ENCODE measurements around the gene ZNF497. TPM values are rescaled to one million over a fixed set of nuclear protein-coding genes. Genes with fewer than 3 reads are reported as not detected.

ZNF497 gene
- total RNA-seq, 1 experiment from 2014 or later = 1.1 TPM

DNA sequence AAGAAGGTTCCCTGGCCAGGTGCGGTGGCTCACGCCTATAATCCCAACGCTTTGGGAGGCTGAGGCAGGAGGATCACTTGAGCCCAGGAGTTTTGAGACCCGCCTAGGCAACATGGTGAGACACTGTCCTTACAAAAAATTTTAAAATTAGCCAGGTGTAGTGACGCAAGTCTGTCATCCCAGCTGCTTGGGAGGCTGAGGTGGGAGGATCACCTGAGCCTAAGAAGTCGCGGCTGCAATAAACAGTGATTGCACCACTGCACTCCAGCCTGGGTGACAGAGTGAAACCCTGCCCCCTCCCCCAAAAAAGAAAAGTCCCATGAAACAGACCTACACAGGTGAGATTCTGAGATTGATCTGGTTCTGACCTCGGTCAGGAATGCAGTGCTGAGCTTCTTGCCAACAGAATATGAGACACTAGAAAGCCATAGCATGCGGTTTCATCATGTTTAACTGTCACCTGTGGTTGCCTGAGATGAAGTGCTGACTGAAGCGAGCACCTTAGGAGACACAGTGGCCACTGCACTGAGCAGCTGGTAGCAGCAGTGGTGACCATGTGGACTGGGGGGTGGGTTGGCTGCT, 7.2 kb downstream of the ZNF497 start:
- Histone ChIP-seq H3K9ac (ENCODE audit: low read length) (no peak overlapping the region), H3K4me2 (ENCODE audit: low read depth, low read length, poor library complexity, severe bottlenecking) (no peak overlapping the region), H3K27ac (ENCODE audit: low read length) (no peak overlapping the region), H3K4me3 (ENCODE audit: low read length) (no peak overlapping the region), H3K36me3 (ENCODE audit: insufficient read depth, low read length) (no peaks in the 10 kb centered on the region), H4K20me1 (ENCODE audit: insufficient read depth, low read depth, low read length) (no peaks in the 10 kb centered on the region), H3K4me1 (ENCODE audit: low read length) (no peaks in the 10 kb centered on the region), H3K79me2 (ENCODE audit: low read length) (0 out of 2 replicates have a peak, but pooled peaks cover 5% of the 10 kb centered on the region), H3K9me3 (ENCODE audit: low read length) (no peaks in the 10 kb centered on the region), H3K9me2 (replicated peaks; ENCODE audit: insufficient read depth, low read length) (no peaks in the 10 kb centered on the region), H3K27me3 (ENCODE audit: low read length) (no peaks in the 10 kb centered on the region), H2AFZ (ENCODE audit: low read length) (no peak overlapping the region)
- DNase-seq = no peak

DNA sequence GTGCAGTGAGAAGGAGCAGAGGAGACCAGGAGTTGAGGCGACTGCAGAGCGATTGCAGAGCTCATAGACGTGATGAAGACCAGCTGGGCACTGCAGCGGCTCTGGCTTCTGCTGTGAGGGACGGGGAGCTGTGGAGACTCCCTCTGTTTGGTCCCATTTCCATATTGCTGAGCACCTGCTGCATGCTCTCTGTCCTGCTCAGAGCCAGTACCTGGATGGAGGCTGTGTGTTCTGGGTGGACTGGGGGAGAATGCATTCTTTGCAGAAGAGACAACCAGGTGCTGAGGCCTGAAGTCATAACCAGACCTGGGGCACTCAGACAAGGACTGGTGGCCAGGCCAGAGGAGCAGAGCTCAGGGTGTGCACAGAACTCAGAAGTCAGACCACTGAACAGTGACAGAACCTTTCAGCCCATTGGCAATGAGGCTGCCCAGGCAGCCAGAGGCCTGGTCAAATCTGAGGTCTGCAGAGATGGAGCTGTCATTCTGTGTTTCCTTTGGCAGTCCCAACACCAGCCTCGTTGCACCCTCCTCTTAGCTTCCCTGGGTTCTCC, 8.0 kb downstream of the ZNF497 start:
- H3K27ac ChIP-seq (ENCODE audit: low read length) = no peak overlapping the region
- no peak overlapping the region for H3K4me2 ChIP-seq (ENCODE audit: low read depth, low read length, poor library complexity, severe bottlenecking)
- H4K20me1 ChIP-seq (ENCODE audit: insufficient read depth, low read depth, low read length) = no peaks in the 10 kb centered on the region
- peaks cover 8% of the 10 kb centered on the region for H3K79me2 ChIP-seq (ENCODE audit: low read length)
- H3K27me3 ChIP-seq (ENCODE audit: low read length) = no peaks in the 10 kb centered on the region
- no peaks in the 10 kb centered on the region for H3K4me1 ChIP-seq (ENCODE audit: low read length)
- H3K36me3 ChIP-seq (ENCODE audit: insufficient read depth, low read length) = no peaks in the 10 kb centered on the region
- no peak overlapping the region for H2AFZ ChIP-seq (ENCODE audit: low read length)
- no peak for DNase-seq
- no peaks in the 10 kb centered on the region for H3K9me3 ChIP-seq (ENCODE audit: low read length)
- H3K9ac ChIP-seq (ENCODE audit: low read length) = no peak overlapping the region
- H3K4me3 ChIP-seq (ENCODE audit: low read length) = no peak overlapping the region
- H3K9me2 ChIP-seq (replicated peaks; ENCODE audit: insufficient read depth, low read length) = no peaks in the 10 kb centered on the region

DNA sequence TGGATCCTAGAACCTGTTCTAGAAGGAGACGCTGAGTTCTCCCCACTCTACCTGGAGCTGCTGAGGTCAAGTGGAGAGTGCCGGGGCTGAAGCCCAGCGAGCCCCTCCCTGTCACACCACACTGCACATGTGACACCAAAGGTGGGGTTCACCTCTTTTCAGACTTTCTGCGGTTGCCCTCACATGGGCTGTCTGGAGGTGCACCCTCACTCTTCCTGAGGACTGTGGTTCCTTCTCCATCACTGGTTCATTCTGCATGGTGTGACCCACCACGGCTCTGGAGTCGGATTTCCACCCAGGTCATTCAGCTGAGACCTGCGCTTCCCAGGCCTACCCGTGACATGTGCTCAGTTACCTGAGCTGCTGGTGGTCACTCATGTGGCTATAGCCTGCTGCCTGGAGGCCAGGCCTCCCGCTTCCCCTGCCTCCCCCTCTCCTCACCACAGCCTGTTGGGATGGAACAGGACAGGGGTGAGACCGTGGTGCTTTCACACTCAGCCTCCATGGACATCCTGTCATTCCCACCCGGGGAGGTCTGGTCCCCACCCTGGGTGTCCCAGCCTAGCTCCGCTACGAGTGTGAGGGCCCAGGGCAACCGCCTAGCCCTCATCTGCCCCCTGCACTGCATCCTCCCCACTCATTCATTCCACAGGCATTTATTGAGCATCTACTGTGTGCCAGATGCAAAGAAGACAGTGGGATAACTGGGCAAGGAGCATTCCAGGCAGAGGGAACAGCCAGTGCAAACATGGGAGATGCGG, 8.7 kb downstream of the ZNF497 start:
- no peak overlapping the region for H3K9ac ChIP-seq (ENCODE audit: low read length)
- peaks cover 15% of the 10 kb centered on the region for H3K79me2 ChIP-seq (ENCODE audit: low read length)
- H3K4me2 ChIP-seq (ENCODE audit: low read depth, low read length, poor library complexity, severe bottlenecking) = no peak overlapping the region
- no peaks in the 10 kb centered on the region for H3K36me3 ChIP-seq (ENCODE audit: insufficient read depth, low read length)
- H3K27ac ChIP-seq (ENCODE audit: low read length) = no peak overlapping the region
- no peaks in the 10 kb centered on the region for H3K9me2 ChIP-seq (replicated peaks; ENCODE audit: insufficient read depth, low read length)
- no peaks in the 10 kb centered on the region for H4K20me1 ChIP-seq (ENCODE audit: insufficient read depth, low read depth, low read length)
- peaks cover 5% of the 10 kb centered on the region; the same call in 1 of the 2 replicates for H3K4me1 ChIP-seq (ENCODE audit: low read length)
- no peak overlapping the region for H2AFZ ChIP-seq (ENCODE audit: low read length)
- DNase-seq = no peak
- H3K4me3 ChIP-seq (ENCODE audit: low read length) = no peak overlapping the region
- no peaks in the 10 kb centered on the region for H3K27me3 ChIP-seq (ENCODE audit: low read length)
- H3K9me3 ChIP-seq (ENCODE audit: low read length) = no peaks in the 10 kb centered on the region

DNA sequence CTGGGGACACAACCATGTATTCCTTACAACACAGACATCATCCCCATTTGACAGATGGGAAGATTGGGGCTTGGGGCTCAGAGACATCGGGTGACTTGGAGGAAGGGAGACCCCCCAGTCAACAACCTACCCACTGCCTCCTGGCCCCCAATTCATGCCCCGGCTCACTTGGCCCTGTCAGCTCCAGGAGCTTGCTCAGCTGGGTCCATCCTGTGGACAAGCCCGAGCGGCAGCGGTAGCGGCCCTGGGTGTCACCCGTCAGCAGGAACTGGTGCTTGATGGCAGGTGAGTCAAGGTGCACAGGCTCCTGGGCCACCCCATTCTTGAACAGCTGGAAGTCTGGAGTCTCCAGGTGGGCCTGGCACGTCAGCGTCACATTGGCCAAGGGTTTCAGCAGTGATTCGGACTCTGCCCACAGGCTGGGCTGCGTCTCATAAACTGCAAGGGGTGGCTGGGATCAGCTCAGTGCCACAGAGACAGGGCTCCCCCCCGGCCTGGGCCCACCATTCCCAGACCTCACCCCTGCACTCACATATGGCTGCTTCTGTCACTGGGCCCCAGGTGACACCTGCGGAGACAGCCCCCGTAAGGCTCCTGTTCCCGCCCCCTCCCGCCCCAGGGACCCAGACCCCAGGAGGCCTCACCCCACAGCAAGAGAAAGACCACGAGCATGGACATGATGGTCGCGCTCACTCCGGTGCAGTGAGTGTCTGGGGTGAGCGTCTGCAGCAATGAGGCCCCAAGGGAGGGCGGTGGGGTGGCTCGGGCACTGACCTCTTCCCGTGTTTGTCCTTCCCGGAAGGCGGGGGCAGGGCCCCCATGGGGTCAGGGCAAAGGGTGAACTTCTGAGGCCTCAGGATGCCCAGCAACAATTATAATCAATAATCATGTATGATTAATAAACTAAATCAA, 9.5 kb downstream of the ZNF497 start, which contains the start of gene A1BG:
Gene A1BG, minus strand, starts transcription at position 733 of the 912 bp plus-strand sequence. Its CDS starts 55 bp downstream, at position 678.
- Histone ChIP-seq H3K4me2 (ENCODE audit: low read depth, low read length, poor library complexity, severe bottlenecking) (no peak within 1 kb of the TSS), H3K79me2 (ENCODE audit: low read length) (peaks cover 23% of the 10 kb centered on the region), H2AFZ (ENCODE audit: low read length) (no peak within 1 kb of the TSS), H3K27ac (ENCODE audit: low read length) (no peak within 1 kb of the TSS), H4K20me1 (ENCODE audit: insufficient read depth, low read depth, low read length) (no peaks in the 10 kb centered on the region), H3K9me2 (replicated peaks; ENCODE audit: insufficient read depth, low read length) (no peaks in the 10 kb centered on the region), H3K27me3 (ENCODE audit: low read length) (no peaks in the 10 kb centered on the region), H3K36me3 (ENCODE audit: insufficient read depth, low read length) (no peaks in the 10 kb centered on the region), H3K4me1 (ENCODE audit: low read length) (peaks cover 12% of the 10 kb centered on the region), H3K4me3 (ENCODE audit: low read length) (no peak within 1 kb of the TSS), H3K9me3 (ENCODE audit: low read length) (no peaks in the 10 kb centered on the region), H3K9ac (ENCODE audit: low read length) (no peak within 1 kb of the TSS)
- no peak for DNase-seq

DNA sequence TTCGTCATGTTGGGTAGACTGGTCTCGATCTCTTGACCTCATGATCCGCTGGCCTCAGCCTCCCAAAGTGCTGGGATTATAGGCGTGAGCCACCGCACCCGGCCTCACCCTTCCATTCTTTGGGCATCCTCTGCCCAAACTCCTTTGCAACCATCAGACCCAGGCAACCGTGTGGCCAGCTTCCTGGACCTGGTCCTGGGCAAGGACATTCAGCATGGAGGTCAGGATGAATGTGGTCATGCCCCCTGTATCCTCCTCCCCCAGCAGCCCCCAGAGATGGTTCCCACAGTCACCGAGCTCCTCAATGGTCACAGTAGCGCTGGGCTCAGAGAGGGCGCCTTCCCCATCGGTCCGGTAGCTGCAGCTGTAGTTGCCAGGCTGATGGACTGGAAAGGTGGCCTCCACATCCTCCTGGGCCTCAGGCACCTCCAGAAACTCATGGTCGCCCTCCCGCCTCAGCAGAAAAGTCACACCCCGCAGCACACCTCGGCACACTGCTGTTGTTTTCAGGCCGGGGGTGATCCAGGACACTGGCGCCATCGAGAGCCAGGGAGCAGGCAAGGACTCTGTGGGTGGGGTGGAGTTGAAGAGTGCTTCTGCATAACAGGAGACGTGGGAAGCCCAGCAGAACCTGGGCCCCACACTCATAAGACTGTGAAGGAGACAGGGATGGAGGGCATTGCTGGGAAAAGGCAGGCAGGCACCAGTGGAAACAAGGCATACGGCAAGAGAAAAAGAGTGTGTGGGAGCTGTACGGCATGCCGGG, 10.4 kb downstream of the ZNF497 start:
- H3K9me2 ChIP-seq (replicated peaks; ENCODE audit: insufficient read depth, low read length) = no peaks in the 10 kb centered on the region
- no peak overlapping the region for H2AFZ ChIP-seq (ENCODE audit: low read length)
- no peak overlapping the region for H3K4me2 ChIP-seq (ENCODE audit: low read depth, low read length, poor library complexity, severe bottlenecking)
- no peak overlapping the region for H3K4me3 ChIP-seq (ENCODE audit: low read length)
- DNase-seq = no peak
- no peaks in the 10 kb centered on the region for H3K27me3 ChIP-seq (ENCODE audit: low read length)
- no peak overlapping the region for H3K9ac ChIP-seq (ENCODE audit: low read length)
- no peaks in the 10 kb centered on the region for H3K9me3 ChIP-seq (ENCODE audit: low read length)
- H3K36me3 ChIP-seq (ENCODE audit: insufficient read depth, low read length) = no peaks in the 10 kb centered on the region
- H4K20me1 ChIP-seq (ENCODE audit: insufficient read depth, low read depth, low read length) = no peaks in the 10 kb centered on the region
- no peak overlapping the region for H3K27ac ChIP-seq (ENCODE audit: low read length)
- H3K79me2 ChIP-seq (ENCODE audit: low read length) = peaks cover 27% of the 10 kb centered on the region
- H3K4me1 ChIP-seq (ENCODE audit: low read length) = peaks cover 15% of the 10 kb centered on the region

GRCh38 chr19:58351558-58351878, 11.0 kb downstream of the ZNF497 start:
- H3K4me3 ChIP-seq (ENCODE audit: low read length) = no peak overlapping the region
- H3K4me2 ChIP-seq (ENCODE audit: low read depth, low read length, poor library complexity, severe bottlenecking) = no peak overlapping the region
- no peak overlapping the region for H2AFZ ChIP-seq (ENCODE audit: low read length)
- peaks cover 32% of the 10 kb centered on the region for H3K79me2 ChIP-seq (ENCODE audit: low read length)
- H3K9ac ChIP-seq (ENCODE audit: low read length) = no peak overlapping the region
- H3K9me2 ChIP-seq (replicated peaks; ENCODE audit: insufficient read depth, low read length) = no peaks in the 10 kb centered on the region
- no peaks in the 10 kb centered on the region for H3K27me3 ChIP-seq (ENCODE audit: low read length)
- DNase-seq = no peak
- H3K4me1 ChIP-seq (ENCODE audit: low read length) = peaks cover 22% of the 10 kb centered on the region
- H3K9me3 ChIP-seq (ENCODE audit: low read length) = no peaks in the 10 kb centered on the region
- no peak overlapping the region for H3K27ac ChIP-seq (ENCODE audit: low read length)
- H4K20me1 ChIP-seq (ENCODE audit: insufficient read depth, low read depth, low read length) = no peaks in the 10 kb centered on the region
- H3K36me3 ChIP-seq (ENCODE audit: insufficient read depth, low read length) = no peaks in the 10 kb centered on the region

- Histone ChIP-seq H3K36me3 (ENCODE audit: insufficient read depth, low read length) (no peaks in the 10 kb centered on the region), H3K9me2 (replicated peaks; ENCODE audit: insufficient read depth, low read length) (no peaks in the 10 kb centered on the region), H3K27ac (ENCODE audit: low read length) (no peak overlapping the region), H3K4me1 (ENCODE audit: low read length) (peaks cover 22% of the 10 kb centered on the region), H3K27me3 (ENCODE audit: low read length) (no peaks in the 10 kb centered on the region), H3K9me3 (ENCODE audit: low read length) (no peaks in the 10 kb centered on the region), H3K4me2 (ENCODE audit: low read depth, low read length, poor library complexity, severe bottlenecking) (no peak overlapping the region), H3K9ac (ENCODE audit: low read length) (no peak overlapping the region), H2AFZ (ENCODE audit: low read length) (no peak overlapping the region), H3K4me3 (ENCODE audit: low read length) (no peak overlapping the region), H4K20me1 (ENCODE audit: insufficient read depth, low read depth, low read length) (no peaks in the 10 kb centered on the region), H3K79me2 (ENCODE audit: low read length) (peaks cover 34% of the 10 kb centered on the region)
- DNase-seq = no peak
Measured at GRCh38 chr19:58350871-58351557, 11.5 kb downstream of the ZNF497 start.

All from Karpas-422 (cell line).